Epithelial cell of prostate (primary cell): ENCODE measurements around the gene ILK.

Experiments used
- DNase-seq: peaks from one replicate; pipeline ENCODE4 v3.0.0-alpha.2; 2011; ENCODE audit warnings: low read depth, low spot score
- H3K27ac ChIP-seq: fragments of 450-650 bp; 2 replicates; pipeline ENCODE4 v1.5.1; 2017; ENCODE audit warnings: mild to moderate bottlenecking

The ILK gene

DNA sequence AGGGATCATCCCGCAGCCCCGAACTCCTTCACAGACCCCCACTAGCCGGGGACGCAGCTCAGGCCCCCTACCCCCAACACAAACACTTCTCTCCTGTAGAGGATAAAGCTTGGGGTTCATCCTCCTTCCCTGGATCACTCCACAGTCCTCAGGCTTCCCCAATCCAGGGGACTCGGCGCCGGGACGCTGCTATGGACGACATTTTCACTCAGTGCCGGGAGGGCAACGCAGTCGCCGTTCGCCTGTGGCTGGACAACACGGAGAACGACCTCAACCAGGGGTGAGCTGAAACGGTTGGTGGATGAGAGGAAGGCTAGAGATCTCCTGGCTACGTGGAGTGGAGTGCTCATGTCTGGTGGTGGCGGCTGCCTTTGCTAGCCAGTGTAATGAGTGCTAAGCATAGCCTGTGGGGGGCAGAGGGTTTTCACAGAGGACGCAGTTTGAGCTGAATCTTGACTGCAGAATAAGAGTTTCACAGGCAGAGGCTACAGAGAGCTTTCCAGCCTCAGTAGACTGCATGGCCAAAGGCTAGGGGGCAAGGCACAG is 580 bp downstream of the ILK start:
- no peak for DNase-seq
- peak overlapping the region; percentile 90 for H3K27ac ChIP-seq

DNA sequence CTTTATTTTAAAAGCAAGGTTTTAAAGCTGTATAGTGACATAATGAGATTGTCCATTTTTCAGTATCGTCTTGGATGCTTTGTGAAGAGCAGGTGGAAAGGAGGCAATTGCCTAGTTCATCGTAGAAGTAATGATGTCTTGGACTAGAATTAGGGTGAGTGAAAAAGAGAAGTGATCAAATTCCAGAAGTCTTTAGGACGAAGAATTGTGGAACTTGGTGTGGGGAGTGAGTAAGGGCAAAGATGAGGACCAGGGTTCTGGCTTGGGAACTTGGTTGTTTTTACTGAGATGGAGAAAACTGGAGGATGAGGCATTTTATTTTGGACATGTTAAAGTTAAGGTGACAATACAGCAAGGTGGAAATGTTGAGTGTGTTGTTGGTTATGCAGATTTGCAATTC is 1.2 kb downstream of the ILK start:
- H3K27ac ChIP-seq = peak overlapping the region; percentile 90
- no peak for DNase-seq

DNA sequence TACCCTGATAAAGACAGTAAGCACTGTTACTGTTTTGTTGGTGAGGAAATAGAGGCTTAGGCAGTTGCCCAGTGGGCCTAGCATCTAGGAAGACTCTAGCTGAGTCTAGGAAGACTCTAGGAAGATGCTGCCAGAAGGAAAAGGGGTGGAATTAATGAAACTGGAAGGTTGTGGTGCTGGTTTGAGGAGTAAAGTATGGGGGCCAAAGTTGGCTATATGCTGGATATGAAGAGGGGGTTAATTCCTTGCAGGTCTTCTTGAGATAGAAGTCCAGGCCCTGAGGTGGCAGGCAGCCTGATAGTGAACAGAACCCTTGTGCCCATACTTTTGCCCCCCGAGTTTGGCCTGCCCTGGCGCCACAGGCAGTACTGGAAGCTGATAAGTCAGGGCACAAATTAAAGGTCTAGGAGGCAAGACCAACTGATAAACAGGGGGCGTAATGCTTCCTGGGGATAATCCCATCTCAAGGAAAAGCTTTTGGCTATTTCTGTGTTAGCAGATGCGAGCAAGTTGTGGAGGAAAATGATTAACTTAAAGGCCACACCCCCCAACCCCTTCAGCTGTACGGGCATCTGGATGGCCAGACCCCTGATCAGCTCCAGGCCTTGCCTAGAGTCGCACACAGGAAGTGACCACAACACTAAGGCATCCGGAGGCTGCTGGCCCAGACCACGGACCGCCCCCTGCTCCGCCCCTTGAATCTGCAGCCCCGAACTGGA is 3.1 kb downstream of the ILK start:
- DNase-seq = peak; percentile 24
- H3K27ac ChIP-seq = peak overlapping the region; percentile 90

DNA sequence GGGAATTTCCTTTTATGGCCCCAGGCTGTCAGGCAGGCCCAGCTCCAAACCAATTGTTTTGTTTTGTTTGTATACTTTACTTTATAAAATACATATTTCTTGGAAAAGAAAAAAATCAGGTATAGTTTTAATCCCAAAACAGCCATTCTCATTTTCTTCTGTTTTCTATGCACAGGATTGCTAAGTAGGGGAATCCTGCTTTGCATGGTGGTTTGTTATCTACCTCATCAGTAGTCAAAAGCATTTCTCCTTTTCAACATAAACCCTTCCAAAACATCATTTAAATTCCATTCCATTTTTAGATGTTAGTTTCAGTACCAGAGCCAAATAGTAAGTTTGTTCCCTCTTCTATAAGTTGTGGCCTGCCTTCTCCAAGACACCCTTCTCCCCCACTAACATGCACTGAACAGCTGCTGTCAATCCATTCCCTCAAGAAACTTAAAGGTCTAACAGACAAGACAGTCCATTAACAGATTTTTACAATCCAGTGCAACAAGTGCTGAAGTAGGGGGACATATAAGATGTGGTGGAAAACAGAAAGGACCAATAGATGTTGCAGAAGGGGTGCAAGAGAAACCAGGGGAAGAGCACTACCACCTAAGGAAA is 3.7 kb downstream of the ILK start:
- peak overlapping the region; percentile 90 for H3K27ac ChIP-seq
- DNase-seq = no peak

DNA sequence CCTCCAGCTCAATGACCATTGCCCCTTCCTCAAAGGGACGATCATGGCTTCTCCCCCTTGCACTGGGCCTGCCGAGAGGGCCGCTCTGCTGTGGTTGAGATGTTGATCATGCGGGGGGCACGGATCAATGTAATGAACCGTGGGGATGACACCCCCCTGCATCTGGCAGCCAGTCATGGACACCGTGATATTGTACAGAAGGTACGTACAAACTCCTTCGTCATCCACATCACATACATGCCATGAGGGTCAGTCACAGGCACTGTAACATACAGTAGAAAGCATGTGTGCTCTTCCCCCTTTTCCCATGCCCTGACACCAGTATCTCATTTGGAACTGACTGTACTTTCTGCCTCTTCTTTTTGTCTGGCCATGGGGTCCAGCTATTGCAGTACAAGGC is 4.4 kb downstream of the ILK start:
- no peak for DNase-seq
- peak overlapping the region; percentile 90 for H3K27ac ChIP-seq

DNA sequence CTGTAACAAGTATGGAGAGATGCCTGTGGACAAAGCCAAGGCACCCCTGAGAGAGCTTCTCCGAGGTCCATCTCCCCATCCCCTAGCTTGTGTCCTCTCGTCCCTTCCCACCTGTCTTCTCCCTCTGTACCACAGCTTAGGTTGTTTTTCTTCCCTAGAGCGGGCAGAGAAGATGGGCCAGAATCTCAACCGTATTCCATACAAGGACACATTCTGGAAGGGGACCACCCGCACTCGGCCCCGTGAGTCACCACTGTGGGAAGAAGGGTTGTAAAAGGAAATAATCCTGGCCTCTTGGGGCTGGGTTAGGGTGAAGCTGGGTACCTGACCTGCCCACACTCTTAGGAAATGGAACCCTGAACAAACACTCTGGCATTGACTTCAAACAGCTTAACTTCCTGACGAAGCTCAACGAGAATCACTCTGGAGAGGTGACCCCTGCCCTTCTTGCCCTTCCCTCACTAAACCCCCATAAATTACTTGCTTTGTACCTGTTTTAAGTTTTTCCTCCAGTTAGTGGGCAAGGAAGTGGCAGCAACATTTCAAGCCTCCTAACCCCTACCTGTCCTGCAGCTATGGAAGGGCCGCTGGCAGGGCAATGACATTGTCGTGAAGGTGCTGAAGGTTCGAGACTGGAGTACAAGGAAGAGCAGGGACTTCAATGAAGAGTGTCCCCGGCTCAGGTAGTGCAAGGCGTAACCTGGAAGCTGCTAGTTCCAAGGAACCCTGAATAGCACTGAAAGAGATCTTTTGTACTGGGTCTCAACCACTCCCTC is 5.3 kb downstream of the ILK start:
- no peak for DNase-seq
- no peak overlapping the region for H3K27ac ChIP-seq

DNA sequence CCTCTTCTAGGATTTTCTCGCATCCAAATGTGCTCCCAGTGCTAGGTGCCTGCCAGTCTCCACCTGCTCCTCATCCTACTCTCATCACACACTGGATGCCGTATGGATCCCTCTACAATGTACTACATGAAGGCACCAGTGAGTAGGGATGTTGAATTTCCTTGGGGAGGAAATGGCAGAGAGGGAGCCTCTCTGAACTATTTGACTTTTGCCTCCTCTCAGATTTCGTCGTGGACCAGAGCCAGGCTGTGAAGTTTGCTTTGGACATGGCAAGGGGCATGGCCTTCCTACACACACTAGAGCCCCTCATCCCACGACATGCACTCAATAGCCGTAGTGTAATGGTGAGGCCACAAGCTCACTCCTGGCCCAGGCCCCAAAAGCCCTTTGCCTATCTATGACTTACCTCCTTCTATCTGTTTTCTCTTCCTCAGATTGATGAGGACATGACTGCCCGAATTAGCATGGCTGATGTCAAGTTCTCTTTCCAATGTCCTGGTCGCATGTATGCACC is 6.0 kb downstream of the ILK start:
- no peak for DNase-seq
- H3K27ac ChIP-seq = no peak overlapping the region

DNA sequence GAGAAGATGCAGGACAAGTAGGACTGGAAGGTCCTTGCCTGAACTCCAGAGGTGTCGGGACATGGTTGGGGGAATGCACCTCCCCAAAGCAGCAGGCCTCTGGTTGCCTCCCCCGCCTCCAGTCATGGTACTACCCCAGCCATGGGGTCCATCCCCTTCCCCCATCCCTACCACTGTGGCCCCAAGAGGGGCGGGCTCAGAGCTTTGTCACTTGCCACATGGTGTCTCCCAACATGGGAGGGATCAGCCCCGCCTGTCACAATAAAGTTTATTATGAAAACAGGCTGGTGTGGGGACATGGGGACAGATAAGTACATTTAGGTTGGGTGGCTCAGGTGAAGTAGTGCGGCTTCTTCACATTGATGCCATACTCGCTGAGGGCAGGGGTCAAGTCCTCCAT is 7.0 kb downstream of the ILK start:
- DNase-seq = no peak
- peak overlapping the region; percentile 97 for H3K27ac ChIP-seq

DNA sequence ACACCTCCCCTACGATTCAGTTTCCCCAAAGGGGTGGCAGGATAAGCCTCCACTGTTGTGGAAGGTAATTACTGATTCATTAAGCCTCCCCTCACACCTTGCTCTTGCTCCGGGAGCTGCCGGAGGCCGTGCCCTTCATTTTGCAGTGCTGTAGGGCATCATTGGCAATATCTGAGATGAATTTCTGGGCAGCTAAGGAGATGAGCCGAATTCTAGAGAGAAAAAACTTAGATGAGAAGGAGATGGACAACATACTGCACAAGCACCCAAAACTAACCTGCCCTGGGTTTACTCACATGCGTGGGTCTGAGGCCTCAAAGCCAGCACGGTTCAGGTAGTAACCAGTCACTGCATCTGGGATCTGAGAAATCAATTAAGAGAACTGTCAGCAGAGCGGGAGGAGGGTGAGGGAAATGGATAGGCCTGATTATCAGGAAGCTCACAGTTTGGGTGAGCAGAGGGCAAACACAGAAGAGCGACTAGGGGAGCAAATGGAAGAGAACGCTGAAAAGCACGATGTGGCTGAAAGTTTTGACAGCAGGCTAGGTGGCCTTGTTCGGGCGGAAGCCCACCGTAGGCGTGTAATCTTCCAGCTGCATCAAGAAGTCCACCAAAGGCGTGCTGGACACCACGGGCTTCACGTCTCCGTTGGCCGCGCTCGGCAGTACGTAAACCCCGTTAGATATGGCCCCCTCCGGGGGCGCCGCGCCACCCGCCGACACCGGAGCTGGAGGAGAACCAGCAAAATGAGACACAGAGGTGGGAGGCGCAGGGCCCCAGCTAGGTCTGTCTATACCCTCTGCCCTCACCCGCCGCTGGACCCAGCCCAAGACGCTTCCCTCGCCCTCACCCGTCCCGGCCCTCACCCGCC is 7.8 kb downstream of the ILK start:
- peak overlapping the region; percentile 97 for H3K27ac ChIP-seq
- DNase-seq = no peak

DNA sequence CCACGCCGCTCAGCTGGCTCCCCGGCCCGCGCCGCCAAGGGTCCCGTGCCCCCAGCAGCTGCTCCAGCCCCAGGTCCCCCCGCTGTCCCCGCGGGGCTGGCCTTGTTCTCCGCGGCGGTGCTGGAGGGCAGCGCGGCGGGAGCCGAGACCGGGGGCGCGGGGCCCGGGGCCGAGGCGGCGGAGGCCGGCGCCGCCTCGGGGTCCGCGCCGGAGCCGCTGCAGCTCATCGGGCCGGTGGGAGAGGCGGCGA is 8.3 kb downstream of the ILK start:
- peak overlapping the region; percentile 97 for H3K27ac ChIP-seq
- DNase-seq = no peak

DNA sequence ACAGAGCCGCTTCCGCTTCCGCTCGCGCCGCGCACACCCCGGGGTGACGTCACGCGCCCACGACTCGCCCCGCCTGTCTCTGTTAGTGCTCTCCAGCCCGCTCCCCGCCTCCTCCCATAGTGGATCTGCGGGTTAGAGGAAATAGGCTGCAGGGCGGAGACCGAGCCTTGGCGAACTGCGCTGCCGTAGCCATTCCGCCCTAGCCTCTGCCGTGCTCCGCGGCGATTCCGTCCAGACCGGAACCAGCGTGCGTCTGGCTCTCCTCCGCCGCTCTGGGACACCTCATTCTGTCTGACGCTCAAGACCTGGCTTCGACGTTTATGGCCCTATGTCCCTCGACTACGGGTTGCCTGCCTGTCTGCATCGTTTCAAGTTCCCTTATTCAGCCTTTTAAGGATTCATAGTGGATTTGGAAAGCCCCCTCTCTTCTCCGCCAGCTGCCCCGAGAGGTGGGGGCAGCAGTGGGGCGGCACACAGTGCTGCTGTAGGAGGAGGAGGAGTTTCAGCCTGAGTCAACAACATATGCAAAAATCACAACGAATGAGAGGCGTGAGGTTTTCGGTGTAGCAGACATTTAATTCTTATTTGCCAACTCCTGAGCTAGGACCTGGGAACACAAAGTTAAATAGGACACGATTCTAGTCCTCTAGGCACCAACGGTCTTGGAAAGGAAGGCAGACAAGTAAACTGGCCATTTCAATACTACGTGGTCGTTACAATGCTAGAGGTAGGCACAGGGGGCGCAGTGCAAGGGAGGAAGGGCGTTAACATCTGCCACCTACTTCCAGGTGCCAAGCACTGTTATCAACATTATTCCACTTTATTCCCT is 8.9 kb downstream of the ILK start, which contains the start of gene TAF10:
TSS of gene TAF10 (minus strand) at position 4 of the 829 bp plus-strand sequence. CDS start 27 bp downstream, outside the sequence.
- H3K27ac ChIP-seq = peak within 1 kb of the TSS; percentile 97
- peak; percentile 81 for DNase-seq

DNA sequence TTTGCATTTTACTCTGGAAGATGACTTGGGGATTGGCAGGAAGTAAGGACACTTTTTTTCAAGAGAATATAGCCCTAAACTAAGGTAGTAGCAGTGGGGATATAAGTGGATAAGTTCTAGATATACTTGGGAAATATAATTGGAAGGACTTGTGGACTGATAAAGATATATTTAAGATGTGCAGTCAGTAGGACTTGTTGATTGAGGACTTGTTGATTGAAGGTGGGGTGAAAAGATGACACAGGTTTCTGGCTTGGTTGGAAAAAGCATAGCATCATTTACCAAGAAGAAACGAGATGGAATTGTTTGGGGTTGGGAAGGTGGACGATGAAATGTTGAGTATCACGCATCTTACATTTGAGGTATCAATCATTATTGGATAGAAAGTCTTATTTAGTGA is 9.9 kb downstream of the ILK start:
- DNase-seq = no peak
- peak overlapping the region; percentile 97 for H3K27ac ChIP-seq

DNA sequence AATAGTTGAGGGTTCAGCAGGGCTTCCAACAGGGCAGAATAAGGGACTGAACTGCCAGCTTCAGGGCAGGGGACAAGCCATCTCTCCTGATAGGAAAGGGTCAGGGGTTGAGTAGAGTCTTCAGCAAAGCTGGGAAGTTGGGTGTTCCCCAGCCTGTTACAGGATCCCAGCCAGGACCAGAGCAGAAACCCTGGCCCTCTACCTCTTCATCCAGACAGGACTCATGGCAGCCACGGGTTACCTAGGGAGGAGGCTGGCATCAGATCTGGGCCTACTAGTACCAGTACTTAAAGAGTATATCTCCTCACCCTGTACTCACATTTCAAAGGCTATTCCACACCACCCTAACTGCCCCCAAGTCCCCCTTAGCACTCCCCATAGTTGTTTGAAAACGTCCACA is 10.9 kb downstream of the ILK start:
- DNase-seq = no peak
- H3K27ac ChIP-seq = no peak overlapping the region

DNA sequence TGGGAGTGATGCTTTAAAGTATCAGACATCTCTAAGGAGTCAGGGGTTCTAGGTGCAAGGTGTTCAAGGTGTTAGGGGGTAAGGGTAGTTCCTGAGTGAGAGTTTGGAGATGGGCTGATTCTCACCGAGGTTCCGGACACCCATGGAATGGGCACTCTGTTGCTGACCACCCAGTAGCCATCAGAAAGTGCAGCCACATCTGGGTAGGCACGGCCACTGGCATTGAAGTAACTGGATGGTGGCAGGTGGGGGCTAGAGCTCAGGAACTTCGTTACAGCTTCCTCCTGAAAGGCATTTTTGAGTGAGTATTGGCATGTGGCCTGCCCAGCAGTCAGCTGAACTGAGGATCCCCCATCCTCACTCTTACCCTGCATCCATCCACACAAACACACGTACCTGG is 11.5 kb downstream of the ILK start:
- no peak overlapping the region for H3K27ac ChIP-seq

DNA sequence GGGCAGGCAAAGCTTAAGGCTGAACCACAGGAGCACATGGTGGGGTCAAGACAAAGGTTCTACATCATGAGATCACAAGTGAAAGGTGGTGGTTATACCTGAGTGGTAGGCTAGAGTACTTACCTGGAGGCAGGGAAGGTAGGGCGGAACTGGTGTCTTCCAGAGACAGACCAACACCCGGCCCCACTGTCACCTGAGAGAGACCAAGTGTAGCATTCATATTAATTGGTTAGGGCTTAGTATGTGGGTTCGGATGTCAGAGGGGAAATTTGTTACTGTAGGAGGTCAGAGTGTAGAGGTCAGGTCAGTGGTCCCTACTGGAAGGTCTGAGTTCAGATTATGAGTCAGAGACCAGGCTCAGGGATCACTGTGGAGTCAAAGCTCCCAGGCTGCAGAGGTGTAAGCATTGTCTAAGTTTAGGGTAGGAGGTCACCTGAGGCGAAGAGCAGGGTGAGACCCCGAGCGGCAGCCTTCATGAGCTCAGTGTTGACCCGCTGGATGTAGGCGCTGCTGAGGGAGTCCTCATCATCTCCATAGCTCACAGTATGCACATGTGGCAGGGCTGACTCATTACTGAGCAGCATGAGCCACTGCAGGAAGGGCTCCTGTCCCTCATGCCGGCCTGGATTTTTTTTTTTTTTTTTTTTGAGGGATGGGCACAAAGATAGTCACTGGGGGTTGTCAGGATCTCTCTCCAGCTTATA is 12.5 kb downstream of the ILK start:
- H3K27ac ChIP-seq = no peak overlapping the region
- DNase-seq = no peak

More for the DNA sequence above, 11.5 kb downstream of the ILK start:
- no peak for DNase-seq

DNA sequence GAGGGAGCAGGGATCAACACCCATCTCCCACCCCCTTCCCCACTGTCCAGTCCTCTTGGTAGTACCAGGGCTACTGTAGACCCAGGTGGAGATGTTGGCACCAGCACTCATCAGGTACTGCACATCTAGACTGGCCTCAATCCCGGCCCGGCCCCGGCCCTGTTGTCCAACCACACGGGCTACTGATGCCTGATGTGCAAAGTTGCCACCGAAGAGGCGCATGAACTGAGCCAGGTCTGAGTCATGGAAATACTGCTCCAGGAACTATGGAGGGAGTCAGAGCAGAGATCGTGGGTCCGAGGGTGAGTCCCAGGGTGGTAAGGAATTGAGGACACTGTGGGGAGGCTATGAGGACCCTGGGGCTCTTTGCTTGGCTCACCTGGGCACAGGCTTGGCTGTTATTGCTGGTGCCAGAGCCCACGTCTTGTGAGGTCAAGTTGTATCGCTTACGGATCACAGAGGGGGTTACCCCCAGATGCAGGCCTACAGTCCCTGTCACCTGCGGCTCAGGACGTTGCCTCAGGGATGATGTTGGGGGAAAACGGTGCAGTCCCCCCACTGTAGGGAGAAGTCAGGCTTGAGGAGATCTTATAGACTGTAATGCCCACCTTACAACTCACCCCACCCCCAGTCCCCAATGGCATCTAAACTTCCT is 13.1 kb downstream of the ILK start:
- DNase-seq = no peak
- H3K27ac ChIP-seq = no peak overlapping the region

DNA sequence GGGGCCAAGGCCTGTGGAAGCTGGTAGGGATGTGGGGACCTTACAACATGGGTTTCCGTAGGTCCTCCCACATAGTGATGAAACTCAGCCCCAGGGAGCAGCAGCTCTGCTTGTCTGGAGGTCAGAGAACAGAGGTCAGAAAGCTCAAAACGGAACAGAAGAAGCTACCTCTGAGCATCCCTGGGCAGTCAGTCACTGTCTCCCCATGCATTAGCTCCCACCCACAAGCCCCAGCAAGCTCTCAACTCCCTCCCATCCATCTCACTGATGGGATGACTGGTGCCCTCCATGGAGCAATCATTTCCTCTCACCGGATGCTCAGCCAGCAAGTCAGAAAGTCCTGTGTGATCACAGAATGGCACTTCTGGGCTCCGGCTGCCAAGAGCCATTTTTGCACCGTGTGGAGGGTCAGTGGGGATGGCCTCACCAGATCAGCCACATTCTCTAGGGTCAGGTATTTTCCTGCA is 13.8 kb downstream of the ILK start:
- no peak overlapping the region for H3K27ac ChIP-seq

More for the DNA sequence above, 13.8 kb downstream of the ILK start:
- no peak for DNase-seq
